ENCODE data around the gene PAQR9. TPM values are rescaled to one million over a fixed set of nuclear protein-coding genes. Genes with fewer than 3 reads are reported as not detected.
"Not testable (repeated sequence)": the region's sequence is repeated elsewhere in the genome, so short reads cannot be mapped to it uniquely, and the experiment has no call there.

PAQR9 gene, protein sequence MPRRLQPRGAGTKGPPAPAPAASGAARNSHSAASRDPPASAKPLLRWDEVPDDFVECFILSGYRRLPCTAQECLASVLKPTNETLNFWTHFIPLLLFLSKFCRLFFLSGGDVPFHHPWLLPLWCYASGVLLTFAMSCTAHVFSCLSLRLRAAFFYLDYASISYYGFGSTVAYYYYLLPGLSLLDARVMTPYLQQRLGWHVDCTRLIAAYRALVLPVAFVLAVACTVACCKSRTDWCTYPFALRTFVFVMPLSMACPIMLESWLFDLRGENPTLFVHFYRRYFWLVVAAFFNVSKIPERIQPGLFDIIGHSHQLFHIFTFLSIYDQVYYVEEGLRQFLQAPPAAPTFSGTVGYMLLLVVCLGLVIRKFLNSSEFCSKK
- total RNA-seq, result 0.13 TPM

- peak; percentile 17 for ATAC-seq
- intact Hi-C loops (cut with DNase I), result no loop called here
- DNase-seq (ENCODE audit: low spot score), result no peak
These were observed at the start of gene PAQR9 for GRCh38 chr3:142963516-142964448. Gene PAQR9, minus strand, starts transcription at chr3:142963674. Its CDS starts 338 bp downstream, at chr3:142963336.

DNA sequence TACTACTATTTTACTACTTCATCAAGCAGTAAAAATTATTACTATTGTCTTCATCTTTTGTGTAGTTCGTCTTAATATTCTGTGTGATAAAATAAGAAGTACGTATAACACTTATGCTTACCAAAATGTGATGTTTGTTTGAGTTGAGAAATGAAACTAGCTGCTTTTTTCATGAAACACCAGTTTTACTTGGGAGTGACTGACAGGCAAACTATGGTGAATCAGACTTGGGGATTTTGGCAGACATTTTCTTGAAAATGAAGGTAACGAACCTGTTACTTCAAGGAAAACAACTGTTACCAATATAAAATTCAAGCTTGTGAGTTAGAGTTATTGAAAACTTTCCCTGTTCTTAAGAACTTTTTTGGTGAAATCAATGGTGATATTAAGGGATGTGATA is 48.2 kb upstream of the PAQR9 start:
- intact Hi-C loops (cut with DNase I), result no loop called here
- no peak for ATAC-seq
- no peak for DNase-seq (ENCODE audit: low spot score)

DNA sequence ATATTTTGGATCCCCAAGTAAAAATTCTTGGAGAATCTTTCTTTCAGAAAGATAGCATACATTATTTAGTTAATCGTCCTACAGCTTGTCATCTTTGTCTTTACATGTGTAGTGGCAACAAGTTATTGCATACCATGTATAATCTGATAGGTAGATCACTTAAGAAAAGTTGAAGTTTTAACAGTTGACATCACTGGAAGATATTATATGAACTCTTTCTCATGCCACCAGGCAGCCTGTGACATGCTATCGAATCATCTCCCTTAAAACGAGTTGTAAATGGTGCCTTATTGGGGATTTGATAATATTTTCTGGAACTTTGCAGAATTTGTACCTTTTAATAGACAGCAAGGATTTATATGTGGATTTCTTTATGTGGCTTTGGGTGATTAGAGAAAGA is 46.5 kb upstream of the PAQR9 start:
- DNase-seq (ENCODE audit: low spot score) (no peak), ATAC-seq (no peak)
- intact Hi-C loops (cut with DNase I), result no loop called here

DNA sequence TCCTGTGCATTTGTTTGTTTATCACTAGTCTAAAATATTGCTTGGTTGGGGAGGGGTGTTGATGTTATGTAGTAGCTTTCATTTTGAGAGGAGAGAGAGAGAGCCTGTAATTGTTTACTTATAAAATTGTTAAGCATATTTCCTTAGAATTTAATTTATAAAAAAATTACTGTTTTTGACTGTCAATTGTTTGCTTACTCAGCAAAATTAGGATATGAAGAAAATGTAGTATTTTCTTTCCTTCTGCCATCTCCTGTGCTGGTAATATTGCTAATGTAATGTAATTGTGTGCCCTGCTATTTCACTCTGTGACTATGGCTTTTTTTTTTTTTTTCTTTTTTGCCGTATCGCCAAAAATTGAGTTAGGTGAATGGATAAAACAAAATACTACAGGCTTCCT is 41.3 kb upstream of the PAQR9 start:
- intact Hi-C loops (cut with DNase I), result no loop called here
- ATAC-seq, result no peak
- no peak for DNase-seq (ENCODE audit: low spot score)

- no peak for DNase-seq (ENCODE audit: low spot score)
- intact Hi-C loops (cut with DNase I), result no loop called here
- ATAC-seq, result no peak
These were observed 39.3 kb upstream of the PAQR9 start for GRCh38 chr3:143002727-143003126.

DNA sequence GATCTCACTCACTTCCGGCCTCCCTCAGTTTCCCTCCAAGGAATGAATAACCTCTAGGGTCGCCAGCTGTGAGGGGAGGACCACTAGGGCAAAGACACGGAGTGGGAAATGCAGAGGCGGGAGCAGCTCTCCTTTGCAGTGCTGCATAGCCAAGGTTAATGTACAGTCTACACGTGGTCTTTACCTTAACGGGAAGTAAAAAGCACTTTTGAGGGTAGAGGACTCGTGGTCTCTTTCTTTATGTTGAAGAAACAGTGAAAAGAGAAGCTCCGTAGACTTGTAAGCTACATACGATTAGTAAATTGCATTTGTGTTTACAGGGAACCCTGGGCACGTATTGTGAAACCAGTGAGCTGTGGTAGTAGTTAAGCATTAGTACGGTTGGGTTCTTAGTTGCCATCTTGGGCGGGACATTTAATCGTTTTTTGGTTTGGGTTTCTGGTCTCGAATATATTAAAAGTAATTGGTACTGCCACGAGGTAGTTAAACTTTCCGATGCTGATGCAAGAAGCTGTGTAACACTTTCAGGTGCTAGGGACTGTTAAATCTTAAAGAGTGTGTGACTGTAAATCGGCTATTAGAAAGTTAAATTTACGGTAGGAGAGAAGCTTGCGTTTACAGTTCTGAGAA is 38.7 kb upstream of the PAQR9 start:
- intact Hi-C loops (cut with DNase I), result no loop called here
- DNase-seq (ENCODE audit: low spot score) (no peak), ATAC-seq (peak; percentile 5)

GRCh38 chr3:143001369-143002082 is 38.1 kb upstream of the PAQR9 start, which contains the start of gene U2SURP:
Gene U2SURP, plus strand, starts transcription at chr3:143001570. Its CDS starts 59 bp downstream, at chr3:143001629.
- peak; percentile 98 for ATAC-seq

DNA sequence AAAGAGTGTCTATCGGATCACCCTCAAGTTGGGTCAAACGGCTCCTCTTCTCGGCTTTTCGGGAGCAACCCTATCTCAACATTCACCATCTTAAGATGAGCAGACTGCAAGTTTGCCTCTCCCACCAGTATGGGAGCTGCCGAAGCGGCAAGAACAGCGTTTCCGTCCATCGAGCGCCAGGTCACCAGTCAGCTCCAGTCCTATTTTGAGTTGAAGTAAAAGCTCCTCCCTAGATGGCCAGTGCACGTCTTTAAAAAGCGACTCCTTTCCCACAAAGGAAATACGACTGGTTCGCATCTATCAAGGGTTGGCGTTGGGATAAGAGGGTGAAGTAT is 37.5 kb upstream of the PAQR9 start:
- intact Hi-C loops (cut with DNase I), result no loop called here
- peak; percentile 70 for DNase-seq (ENCODE audit: low spot score)

More at GRCh38 chr3:143001369-143002082, 38.1 kb upstream of the PAQR9 start, which contains the start of gene U2SURP:
- peak; percentile 97 for DNase-seq (ENCODE audit: low spot score)
- intact Hi-C loops (cut with DNase I), result no loop called here

GRCh38 chr3:143000528-143000927 is 37.1 kb upstream of the PAQR9 start:
- ATAC-seq, result no peak
- intact Hi-C loops (cut with DNase I), result no loop called here
- no peak for DNase-seq (ENCODE audit: low spot score)

More for the DNA sequence above, 37.5 kb upstream of the PAQR9 start:
- peak; percentile 44 for ATAC-seq

GRCh38 chr3:142999881-143000280 is 36.4 kb upstream of the PAQR9 start:
- intact Hi-C loops (cut with DNase I), result loop anchor here (10.0 kb wide), 1 partner anchor 405 kb away; the partner anchor contains the start of gene PLS1
- no peak for DNase-seq (ENCODE audit: low spot score)
- ATAC-seq, result no peak

DNA sequence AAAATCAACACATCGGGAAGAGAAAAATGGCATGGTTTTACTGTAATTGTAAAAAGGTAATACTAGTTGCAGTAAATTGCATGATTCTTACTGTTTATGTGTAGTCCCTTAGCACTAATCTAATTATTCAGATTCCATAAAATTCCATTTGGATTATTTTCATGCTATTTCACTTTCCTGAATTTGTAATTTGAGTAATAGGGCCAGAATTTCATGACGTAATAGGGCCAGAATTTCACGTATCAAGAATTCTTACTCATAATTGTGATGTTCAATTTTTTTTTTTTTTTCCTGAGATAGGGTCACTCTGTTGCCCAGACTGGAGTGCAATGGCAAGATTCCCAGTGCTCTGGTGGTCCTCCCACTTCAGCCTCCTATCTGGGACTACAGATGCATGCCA is 35.0 kb upstream of the PAQR9 start:
- ATAC-seq (no peak), DNase-seq (ENCODE audit: low spot score) (no peak)
- intact Hi-C loops (cut with DNase I), result loop anchor here (10.0 kb wide), 1 partner anchor 404 kb away; the partner anchor contains the start of gene PLS1

- no peak for DNase-seq (ENCODE audit: low spot score)
- intact Hi-C loops (cut with DNase I), result loop anchor here (10.0 kb wide), 1 partner anchor 403 kb away; the partner anchor contains the start of gene PLS1
- ATAC-seq, result no peak
These were observed 33.9 kb upstream of the PAQR9 start for GRCh38 chr3:142997330-142997729.

DNA sequence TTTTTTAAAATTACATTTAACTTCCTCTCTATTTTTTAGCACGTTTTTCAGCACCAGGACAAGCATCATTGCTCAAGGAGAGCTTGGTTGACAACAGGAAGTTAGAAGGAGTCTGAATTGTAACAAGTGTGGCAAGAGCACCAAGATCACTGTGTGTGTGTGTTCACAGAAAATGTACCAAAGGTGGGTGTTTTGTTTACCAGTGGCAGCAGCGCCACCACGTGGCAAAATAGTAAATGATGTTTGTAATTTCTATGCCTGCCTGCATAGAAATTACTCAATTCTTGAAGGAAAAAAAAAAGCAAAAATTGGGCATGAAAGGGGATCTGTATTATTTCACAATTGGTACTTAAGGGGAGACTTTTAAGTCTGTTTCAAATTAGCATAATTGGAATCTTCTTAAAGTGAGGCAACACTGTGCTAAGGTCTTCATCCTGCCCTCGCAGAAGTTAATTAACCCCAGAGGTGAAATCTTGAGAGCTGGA is 30.5 kb upstream of the PAQR9 start:
- intact Hi-C loops (cut with DNase I), result loop anchor here (10.0 kb wide), 1 partner anchor 399 kb away; the partner anchor contains the start of gene PLS1
- DNase-seq (ENCODE audit: low spot score) (peak; percentile 70), ATAC-seq (peak; percentile 78)

DNA sequence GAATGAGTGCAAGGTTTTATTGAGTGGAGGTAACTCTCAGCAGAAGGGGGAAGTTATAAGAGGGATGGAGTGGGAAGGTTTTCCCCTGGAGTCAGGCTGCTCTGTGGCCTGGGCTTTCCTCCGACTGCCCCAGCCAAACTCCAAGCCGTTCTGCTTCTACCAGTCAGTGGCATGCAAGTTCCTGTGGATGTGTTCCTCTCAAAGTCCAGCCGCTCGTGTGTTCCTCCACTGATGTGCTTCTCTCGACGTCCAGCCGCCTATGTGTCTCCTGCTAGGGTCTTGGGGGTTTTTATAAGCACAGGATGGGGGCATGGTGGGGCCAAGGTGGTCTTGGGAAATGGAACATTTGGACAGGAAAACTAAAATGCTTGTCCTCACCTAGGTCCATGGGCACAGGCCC is 28.8 kb upstream of the PAQR9 start:
- intact Hi-C loops (cut with DNase I), result loop anchor here (10.0 kb wide), 1 partner anchor 398 kb away; the partner anchor contains the start of gene PLS1
- ATAC-seq (no peak), DNase-seq (ENCODE audit: low spot score) (no peak)

- DNase-seq (ENCODE audit: low spot score) (no peak), ATAC-seq (no peak)
- intact Hi-C loops (cut with DNase I), result loop anchor here (10.0 kb wide), 1 partner anchor 396 kb away; the partner anchor contains the start of gene PLS1
These were observed 27.2 kb upstream of the PAQR9 start for GRCh38 chr3:142990721-142991120.

- intact Hi-C loops (cut with DNase I); ATAC-seq; DNase-seq (ENCODE audit: low spot score): not testable (repeated sequence)
These were observed 25.4 kb upstream of the PAQR9 start for GRCh38 chr3:142988826-142989225.

DNA sequence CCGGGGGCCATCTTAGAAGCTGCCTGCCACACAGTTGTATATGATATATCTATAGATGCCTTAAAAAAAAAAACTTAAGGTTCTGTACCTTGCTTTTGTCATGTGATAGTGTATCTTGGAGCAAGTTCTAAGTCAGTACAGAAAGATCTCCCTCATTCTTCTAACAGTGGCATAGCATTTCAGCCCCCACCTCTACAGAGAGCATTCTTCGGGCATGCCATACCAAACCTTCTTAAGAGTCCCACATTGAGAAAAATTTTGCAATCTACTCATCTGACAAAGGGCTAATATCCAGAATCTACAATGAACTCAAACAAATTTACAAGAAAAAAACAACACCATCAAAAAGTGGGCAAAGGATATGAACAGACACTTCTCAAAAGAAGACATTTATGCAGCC is 24.7 kb upstream of the PAQR9 start:
- intact Hi-C loops (cut with DNase I); DNase-seq (ENCODE audit: low spot score); ATAC-seq: not testable (repeated sequence)

DNA sequence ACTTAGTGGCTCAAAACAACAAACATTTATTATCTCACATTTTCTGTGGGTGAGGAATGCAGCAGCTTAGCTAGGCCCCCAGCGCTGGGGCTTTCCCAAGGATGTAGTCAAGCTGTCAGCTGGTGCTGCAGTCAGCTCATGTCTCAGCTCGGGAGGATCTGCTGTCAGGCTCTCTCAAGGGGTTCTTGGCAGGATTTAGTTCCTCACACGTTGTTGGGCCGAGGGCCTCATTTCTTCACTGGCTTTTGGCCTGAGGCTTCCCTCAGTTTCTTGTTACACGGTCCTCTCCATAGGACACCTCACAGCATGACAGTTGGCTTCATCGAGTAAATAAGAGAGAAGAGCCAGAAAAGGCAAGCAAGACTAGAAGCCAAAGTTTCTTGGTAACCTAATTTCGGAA is 24.2 kb upstream of the PAQR9 start:
- DNase-seq (ENCODE audit: low spot score), result no peak
- intact Hi-C loops (cut with DNase I), result no loop called here

More for the DNA sequence above, 24.2 kb upstream of the PAQR9 start:
- ATAC-seq, result no peak
